ENCODE results near the gene ARHGDIA.
A peak's percentile ranks its signal among the peaks of the same experiment; 100 is the strongest.
"Not testable (repeated sequence)": the region's sequence is repeated elsewhere in the genome, so short reads cannot be mapped to it uniquely, and the experiment has no call there.

Gene ARHGDIA

DNA sequence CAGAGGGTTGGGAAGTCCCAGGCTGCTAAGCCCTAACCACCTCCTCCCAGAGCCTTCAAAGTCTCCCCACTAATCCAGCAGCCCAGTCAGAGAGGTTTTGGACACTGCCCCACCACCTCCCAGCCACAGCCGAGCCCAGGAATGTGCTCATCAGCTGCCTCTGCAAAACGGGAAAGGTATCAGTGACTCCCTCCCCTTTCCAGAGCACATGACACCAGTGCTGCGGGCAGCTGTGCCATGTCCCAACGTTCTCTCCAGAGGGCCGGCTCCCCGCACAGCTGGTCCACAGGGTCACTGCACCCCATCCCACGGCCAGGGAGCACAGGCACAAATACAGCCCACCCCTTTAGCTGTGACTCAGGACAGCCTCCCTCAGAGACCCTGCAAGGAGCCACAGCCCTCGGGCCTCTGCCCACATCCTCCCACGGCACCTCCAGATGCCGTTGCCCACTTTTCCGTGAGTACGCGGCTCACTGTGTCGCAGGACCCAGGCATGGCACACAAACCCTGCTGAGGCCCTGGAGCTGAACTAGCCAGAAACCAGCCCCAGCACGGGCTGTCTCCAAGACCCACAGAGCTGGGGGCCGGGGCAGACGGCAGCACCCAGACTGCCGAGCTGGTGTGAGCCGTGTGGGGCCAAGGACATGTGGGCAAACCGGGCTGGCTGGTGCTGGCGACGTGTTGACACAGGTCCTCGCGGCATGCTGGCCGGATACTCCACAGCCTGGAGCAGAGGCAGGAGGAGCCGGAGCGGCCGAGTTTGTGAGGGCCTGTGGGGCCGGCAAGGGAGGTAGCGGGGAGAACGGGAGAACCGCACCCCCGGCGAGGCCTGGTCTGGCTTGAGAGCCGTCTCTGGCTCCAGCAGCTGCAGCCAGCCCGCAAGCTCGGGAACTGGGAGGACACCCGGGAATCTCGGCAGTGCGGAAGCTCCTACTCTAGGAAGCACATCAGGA, 30.0 kb downstream of the ARHGDIA start:
- DNase-seq: no peak

DNA sequence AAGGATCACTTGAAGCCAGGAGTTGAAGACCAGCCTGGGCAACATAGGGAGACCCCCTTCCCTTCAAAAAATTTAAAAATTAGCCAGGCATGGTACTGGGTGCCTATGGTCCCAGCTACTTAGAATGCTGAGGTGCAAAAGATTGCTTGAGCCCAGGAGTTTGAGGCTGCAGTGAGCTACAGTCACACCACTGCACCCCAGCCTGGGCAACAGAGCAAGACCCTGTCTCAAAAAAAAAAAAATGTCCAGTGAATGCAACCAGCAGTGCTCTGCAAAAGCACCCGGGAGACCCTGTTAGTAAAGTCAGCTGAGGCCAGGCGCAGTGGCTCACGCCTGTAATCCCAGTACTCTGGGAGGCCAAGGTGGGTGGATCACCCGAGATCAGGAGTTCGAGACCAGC, 31.1 kb downstream of the ARHGDIA start:
- not testable (repeated sequence) for DNase-seq

DNA sequence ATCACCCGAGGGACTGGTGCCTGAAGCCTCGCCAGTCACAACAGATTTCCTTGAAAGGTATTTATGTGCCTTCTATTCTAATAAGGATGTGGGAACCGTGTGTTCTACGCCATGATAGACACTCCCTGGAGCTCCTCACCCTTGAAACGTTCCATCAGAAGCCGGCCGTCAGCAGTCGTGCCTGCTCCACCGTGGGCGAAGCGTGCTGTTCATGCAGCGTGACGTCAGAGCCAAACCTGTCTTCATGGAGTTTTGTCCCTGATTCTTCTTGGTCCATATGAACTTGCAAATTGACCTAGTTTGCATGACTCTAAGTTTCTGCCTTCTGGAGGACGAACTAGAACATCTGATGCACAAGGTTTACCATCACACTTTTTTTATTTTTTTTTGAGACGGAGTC, 31.8 kb downstream of the ARHGDIA start:
- DNase-seq: no peak

DNA sequence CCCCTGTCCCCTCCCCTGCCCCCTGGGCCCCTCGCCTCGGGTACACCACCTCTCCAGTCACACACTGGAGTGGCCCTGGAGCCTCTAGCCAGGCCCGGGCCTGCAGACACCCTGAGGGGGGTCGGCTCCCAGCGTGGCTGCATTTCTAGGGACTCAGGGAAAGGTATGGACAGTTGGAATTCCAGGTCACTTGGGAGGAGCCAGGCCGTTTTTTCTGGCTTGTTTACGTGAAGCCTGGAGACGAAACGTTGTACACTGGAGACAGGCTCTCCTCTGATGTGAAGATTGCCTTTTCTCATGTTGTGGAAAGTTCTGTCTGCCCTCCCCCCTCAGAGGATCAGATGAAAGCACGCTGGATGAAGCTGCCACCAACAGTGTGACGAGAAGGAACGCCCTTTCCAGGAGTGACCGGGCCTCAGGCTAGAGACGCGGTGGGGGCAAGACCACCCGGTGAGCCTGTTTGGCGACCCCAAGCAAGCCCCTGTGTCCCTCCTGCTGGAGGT, 32.3 kb downstream of the ARHGDIA start:
- no peak for DNase-seq

DNA sequence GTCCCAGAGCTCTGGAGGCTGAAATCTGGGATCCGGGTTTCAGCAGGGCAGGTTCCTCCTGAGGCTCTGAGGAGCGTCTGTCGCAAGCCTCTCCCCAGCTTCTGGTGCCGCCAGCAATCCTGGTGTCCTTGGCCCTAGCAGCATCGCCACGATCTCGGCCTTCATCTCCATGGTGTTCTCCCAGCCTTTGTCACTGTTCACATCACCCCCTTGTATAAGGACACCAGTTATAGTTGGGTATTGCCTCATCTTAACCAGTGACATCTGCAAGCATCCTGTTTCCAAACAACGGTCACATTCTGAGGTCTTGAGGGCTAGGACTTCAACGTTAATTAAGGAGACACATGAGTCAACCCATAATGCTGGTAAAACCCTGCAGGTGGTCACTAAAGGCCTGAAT, 33.5 kb downstream of the ARHGDIA start:
- no peak for DNase-seq

DNA sequence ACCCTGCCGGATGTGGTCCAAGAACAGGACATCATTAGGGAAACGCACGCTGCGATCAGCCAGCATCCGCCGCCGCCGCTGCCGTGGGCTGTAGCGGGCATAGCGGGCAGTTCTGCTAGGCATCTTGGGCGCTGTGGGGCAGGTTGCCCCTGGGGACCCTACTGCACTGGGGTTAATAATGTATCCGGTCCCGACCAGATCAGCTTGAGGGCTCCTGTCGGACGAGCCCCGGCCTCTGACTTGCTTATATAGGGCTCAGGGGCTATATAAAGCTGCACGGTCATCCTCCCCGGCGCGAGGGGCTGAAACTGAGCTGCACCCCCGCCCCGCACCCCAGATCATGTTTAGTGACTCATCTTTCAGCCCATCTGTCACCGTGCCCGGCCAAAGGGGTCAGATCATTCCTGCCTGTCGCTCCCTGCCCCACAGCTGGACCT, 36.3 kb downstream of the ARHGDIA start, which contains the start of gene PPP1R27:
Gene PPP1R27, minus strand, starts transcription at position 220 of the 437 bp plus-strand sequence. Its CDS starts 97 bp downstream, at position 123.
- DNase-seq: no peak

DNA sequence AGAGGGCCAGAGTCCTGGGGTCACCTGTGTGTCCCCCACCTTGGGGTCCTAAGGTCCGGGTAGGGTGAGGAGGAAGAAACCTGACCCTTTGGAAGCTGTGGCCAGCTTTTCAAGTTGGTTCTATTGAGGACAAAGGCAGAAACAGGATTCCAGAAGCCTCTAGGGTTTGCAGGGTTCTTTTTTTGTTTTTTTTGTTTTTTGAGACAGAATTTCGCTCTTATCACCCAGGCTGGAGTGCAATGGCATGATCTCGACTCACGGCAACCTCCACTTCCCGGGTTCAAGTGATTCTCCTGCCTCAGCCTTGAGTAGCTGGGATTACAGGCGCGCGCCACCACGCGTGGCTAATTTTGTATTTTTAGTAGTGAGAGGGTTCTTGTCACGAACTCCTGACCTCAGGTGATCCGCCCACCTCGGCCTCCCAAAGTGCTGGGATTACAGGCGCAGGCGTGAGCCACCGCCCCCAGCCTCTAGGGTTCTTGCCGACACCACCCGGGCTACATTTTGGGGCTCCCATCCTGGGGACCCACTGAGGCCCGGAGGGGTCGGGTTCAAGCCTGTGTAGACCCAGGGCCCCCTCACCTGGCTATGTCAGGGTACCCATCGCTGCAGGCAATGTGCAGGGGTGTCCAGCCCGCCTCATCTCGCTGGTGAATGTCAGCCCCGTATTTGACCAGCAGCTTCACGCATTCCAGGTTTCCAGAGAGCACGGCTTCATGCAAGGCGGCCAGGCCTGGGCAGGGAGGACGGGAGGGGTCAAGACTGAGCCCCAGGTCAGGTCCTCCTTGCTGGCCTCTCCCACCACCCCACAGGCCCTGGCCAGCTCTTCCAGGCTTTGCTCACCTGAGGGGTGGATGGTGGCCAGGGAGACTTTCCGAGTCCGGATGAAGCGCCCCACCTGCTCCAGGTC, 37.0 kb downstream of the ARHGDIA start:
- DNase-seq: no peak

DNA sequence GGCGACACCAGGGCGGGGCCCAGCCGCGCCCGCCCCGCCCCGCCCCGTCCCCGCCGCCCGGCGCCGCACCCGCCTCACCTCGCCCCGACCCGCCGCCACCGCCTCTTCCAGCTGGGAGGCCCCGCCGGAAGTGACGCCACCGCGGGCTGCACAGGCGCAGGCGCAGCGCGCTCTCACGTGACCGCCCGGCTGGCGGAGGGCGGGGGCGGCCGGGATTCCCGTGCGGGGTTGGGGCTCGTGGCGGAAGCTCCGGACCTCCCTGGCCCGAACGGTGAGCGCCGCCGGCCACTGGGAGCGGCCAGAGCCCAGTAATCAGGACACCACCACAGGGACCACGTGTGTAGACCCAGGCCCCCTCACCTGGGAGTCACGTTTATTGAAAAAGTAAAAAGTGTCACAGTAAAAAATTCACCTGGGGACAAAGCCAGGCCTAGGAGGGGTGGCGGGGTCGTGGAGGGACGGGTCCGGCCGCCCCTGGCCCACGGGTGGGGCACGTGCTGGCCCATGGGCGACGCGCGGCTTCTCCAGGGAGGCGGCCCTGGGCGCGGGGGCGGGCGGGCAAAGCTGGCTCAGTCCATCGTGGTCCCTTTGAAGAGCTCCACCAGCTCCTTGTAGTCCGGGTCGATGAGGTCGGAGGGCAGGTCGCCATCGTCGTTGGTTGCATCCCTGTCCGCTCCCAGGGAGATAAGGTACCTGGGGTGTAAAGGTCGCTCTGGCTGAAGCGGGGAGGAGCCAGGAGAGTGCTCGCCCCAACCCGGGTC, 37.8 kb downstream of the ARHGDIA start, which contains the start of gene MCRIP1:
Gene MCRIP1, minus strand, starts transcription at position 132 of the 761 bp plus-strand sequence. CDS start 8,785 bp downstream, outside the sequence.
- peak; percentile 76 for DNase-seq

DNA sequence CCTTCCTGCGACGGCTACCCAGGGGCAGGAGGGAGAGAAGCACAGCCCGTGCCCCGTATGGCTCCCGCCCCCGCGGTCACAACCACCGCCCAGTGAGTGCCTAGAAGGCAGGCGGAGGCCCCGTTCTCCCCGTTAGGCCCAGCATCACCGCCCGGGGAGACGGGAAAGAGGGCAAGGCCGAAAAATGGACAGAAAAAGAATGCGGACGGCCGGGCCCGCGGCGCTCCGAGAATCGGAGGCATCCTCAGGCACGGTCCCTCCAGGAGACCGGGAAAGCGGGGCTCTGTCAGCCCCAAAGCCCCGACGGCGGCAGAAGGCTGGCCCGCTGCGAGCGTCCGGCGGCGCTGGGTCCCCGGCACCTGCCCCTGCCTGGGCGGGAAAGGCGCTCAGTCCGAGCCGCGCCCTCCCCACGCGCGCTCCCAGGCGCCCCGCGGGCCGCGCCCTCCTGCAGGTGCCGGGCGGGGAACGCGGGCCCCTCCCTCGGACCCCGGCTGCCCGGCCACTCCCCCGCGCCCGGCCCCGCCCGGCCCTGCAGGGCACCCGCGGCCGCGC, 38.5 kb downstream of the ARHGDIA start:
- peak; percentile 76 for DNase-seq

DNA sequence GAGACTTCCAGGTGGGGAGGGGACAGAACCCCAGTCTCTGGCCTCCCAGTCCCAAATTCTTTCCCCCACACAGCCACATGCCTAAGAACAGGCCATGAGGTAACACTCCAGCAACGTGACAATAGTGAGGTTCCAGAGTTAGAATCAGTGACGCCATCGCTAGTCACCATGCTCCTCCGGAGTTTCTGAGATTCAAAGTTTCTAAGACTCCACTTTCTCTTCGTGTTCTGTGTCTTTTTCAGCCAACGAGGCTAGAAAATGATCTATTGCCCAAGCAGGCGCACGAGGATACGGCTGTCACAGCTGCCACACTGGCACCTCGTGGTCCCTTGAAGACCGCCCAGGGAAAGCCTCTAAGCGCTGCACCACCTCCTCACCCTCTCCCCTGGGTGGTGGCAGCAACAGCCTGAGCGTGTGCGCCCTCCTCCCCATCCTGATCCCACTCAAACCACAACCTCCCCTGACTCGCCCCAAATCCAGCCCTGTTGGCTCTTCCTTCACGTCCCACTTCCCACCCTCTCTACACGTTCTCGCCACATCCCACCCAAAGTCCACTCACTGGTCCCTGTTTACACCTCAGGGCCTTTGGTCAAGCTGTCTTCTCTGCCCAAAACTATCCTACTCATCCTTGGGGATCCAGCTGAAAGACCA, 39.1 kb downstream of the ARHGDIA start:
- no peak for DNase-seq

DNA sequence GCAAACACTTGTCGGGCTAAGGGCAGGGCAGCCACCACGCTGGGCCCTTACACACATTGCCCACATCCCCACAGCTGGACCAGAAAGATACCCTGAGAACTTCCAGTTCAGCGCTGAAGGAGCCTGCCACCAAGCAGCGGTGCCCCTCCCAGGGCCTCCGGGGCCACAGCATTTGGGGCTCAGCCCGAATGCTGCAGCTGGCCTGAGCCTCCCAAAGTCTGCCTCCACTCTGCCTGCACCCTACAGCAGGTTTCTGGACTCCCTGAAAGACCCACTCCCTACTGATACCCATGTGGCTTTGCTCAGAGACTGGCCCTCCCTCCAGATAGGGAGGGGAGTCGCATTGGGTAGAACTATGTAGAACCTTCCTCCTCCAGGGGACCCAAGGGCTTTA, 39.6 kb downstream of the ARHGDIA start:
- DNase-seq: no peak

DNA sequence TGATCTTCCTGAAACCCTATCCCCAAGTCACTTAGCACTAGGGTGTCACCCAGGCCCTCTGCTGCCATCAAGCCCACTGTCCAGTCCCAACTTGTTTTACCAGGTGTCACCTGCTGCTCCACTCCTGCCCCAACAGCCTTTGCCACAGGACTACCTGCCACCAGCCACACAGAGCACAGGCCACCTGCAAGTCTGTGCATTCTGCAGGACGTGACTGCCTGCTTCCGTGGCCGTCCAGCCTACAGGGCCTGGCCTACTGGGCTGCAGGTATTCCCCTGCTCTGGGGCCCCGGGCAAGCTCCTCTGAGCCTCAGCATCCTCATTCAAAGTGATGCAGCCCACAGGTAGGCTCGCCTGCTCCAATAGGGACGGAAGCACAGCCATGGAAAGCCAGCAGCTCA, 41.3 kb downstream of the ARHGDIA start:
- no peak for DNase-seq

DNA sequence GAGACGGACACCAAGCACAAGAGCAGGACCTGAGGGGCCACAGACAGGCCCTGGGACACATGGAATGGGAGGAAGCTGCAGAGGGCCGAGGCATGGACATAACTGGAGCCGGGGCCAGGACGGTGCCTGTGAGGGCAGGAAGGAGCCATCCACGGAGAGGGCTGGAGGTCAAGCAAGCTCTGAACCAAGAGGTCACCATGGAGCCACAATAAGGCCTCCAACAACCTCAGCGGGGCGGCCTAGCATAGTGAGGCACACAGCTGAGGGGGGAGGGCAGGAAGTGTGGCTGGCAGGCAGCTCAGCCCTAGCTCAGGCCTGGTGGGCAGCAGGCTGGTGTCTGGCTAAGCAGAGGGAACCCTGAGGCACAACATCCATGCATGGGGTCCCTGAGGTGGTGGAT, 42.5 kb downstream of the ARHGDIA start:
- no peak for DNase-seq

DNA sequence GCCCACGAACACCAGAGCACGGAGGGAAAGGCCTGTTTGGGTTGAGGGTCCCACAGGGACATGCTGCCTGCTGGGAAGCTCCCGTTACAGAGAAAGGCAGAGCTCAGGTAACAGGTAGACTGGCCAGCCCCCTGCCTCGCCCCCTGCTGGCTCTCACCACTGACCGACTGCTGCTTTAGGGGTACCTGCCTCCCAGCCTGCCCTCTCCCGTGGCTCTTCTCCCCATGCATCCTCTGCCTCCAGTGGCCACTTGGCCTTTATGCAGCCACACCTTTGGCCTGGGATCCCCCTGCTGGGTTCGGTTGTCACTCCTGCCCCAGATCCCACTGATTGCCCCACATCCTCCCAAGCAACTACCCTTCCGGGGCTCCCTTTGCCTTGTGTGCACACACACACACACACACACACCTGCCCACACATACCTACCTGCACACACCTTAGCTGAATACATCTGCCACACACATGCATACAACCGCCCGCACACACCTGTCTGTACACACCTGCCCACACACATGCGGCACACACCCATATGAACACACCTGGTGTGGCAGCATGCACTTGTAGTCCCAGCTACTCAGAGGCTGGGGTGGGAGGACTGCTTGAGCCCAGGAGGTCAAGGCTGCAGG, 45.2 kb downstream of the ARHGDIA start:
- DNase-seq: no peak

DNA sequence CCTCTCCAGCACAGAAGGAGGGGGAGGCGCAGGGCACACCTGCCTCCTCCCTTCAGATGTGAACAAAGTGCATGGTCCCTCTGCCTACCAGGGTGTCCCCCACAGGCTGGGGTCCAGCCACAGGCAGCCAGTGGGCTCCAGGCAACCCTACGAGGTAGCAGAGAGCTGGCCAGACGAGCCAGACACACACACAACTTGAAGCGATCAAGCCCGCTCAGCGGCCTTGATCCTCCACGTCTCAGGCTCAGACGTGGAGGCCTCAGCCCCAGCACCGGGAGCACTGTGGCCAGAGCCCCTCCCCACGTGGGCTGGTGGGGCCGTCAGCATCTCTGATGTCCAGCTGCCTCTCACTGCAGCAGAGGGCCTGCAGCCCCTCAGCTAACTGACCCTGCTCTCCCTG, 46.5 kb downstream of the ARHGDIA start:
- no peak for DNase-seq

DNA sequence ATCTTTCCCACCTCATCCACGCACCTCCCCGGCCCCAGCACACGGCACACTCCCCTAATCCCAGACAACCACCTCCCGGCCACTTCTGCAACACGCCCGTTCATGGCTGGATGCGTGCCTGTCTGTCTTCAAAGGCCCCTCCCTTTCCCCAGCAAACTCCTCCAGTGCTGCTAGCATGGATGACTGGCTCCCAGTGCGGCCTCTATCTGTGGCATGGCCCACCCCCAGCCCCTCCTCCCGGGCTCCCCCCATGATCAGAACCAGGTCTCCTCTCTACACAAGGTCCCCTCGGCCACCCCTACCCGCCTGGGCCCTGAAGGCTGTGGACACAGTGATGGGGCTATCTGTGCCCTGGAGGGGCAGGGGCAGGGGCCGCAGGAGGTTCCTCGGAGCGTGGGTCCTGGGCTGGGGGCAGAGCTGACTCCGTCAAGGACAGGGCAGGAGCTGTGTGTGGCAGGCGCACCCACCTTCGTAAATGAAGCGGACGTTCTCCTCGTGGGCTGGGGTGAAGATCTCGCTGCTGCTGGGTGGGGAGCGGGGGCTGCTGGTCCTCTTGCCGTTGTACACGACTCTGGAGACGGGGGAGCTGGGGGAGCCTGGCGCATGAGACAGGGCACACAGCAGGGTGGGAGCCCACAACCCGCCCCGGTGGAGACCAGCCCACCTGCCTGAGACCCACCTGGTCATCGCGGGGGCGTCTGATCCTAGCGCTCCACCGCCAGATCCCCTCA, 47.2 kb downstream of the ARHGDIA start:
- no peak for DNase-seq

DNA sequence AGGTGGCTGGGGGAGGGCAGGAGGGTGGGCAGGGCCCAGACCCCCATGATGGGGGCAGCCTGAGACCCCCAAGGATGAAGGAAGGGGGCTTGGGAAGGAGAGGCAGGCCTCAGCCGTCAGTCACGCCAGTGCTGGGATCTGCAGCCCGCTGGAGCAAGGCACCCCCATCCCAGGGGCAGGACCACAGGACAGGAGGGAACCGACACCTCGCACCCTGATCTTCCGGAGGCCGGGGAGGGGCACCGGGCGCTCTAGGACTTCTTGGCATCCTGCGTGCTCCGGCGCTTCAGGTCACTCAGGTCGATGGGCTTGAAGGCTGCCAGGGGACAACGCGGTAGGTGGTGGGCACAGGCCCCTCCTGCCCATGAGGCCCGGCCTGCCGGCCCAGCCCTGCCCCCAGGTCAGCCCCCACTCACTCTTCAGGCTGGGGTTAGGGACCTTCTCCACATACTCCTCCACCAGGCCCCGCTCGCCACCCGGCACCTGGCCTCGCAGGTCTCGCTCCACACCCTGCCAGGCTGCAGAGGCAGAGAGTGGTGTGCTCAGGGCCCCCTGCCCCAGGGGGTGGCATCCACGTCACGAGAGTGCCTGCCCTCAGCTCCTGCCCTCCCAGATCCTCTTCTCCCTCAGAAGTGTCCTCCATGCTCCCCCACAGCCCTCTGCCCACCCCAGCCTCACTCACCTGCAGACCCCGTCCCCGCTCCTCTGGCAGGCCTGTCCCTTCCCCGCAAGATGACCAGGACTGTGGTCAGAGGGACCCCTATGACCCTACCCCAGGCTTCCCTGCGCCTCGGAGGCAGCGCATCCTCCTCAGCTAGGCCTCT, 47.9 kb downstream of the ARHGDIA start:
- DNase-seq: no peak

DNA sequence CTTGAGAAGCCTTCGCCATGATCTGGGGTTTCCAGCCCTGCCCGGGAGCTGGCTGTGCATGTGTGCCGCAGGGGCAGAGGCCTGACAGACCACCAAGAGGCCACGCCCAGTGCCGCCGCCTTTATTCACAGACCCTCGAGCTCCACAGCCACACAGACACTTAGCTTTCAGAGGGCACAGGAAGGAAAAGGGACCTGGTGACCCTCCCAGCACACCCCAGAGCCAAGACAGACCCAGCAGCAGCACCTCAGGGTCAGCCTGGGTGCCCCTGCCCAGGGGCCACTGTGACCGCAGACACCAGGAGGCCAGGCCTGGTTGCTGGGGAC, 48.9 kb downstream of the ARHGDIA start:
- DNase-seq: no peak

DNA sequence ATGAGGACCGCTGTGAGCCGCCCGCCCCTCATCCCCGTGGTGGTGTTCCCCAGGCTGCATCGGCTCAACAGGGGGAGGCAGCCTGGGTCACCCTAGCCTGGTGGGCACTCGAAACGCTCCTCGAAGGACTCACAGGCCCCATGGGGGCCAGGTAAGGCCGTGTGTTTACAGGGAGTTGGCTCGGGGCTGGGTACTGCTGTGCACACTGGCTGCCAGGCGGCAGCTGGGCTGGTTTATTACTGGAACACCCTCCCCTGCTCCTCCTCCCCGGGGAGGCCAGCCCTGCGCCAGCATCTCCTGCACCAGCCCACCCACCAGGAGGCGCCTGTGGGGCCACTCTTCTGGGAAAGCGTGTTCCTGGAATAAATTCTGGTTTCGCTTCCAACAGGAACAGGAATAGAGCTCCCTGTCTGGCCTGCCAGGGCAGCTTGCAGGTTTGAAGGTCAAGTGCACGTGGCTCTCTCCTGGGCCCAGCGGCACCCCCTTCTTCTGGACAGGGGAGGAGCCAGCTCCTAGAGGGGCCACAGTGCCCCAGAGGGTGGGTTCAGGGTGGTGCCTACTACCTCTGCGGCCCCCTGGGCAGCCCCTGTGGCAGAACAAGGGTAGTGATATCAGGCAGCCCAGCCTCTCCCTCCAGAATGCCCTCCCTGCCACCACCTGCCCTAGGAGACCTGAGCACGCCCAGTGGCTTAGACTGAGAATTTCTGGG, 49.4 kb downstream of the ARHGDIA start:
- DNase-seq: no peak
